ENCODE measurements around the gene NOS2.

The NOS2 gene

DNA sequence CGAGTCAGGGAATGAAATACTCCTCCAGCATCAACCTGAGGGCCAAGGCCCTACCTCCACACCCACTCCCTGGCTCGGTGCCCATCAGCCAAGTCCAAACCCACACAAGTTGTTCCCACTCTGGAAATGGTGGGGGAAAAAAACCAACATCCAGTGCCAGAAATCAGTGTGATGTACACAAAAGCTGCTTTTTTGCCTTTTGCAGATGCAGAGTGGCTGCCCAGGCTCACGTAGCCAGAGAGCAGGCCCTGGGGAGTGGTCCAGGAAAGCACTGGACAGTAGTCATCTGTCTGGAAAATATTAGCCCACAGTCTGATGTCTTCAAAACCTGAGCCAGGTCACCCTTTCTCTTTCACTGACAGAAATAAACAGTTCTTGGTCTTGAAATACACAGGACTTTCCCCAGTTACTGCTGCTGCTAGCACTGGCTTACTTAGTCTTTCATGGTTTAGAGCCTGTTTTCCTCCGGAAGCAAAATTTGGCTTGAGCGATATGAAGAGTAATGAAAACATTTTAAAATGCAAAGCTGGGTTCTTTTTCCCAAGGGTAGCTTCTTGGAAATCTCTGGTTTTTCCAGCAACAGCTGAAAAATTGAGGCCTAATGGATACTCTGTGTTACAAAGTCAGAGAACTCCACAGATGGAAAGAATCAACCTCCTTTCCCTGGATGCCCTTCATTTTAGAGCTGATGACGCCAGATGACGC lies 18.2 kb upstream of the NOS2 start:
- no peak for DNase-seq

DNA sequence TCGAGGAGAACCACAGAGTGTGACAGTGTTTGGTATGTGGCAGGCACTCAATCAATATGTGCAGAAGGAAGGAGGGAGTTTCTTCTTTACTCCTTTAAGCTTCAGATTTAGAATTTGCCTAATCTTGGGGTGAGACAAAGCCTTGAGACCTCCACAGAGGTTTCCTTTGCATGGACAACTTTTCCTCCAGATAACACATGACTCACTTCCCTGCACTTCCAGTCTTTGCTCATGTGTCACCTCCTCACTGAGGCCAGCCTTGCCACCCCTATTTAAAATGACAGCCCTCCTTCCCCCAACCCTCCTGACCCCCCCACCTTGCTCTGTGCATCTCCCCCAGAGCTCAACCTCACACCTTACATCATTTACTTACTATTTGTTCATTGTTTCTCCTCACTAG lies 17.4 kb upstream of the NOS2 start:
- no peak for DNase-seq

DNA sequence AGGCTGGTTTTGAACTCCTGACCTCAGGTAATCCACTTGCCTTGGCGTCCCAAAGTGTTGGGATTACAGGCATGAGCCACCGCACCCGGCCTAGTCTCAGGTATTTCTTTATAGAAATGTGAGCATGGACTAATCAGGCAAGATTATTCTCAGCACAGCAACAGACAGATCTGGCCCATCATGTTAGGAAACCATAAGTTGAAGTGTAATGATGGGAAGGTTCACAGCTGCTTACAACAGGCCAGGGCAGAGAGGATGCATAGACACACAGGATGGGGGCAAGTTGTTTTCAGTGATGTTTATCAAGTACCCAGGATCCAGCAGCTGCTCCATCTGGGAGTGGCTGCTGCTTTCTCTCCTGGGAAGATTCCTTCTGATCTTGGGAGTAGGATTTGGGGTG lies 16.6 kb upstream of the NOS2 start:
- DNase-seq, result no peak

DNA sequence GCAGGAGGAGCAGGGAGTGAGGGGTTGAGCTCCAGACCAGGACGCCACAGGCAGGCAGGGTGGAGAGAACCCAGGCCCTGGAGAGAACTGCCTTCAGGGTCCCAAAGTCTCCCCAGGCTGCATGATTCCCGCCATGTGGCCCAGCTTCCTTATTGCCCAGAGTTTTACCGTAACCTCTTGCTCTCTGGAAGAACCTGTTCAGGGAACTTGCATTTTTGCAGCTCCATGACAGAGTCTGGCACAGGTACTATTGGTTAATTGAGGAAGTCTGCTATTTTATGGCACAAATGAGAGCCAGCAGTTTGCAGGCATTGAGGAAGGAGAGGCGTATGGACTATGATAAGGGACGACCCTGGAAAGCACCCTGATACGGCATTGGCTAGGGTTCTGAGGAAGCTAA lies 11.6 kb upstream of the NOS2 start:
- DNase-seq, result no peak

DNA sequence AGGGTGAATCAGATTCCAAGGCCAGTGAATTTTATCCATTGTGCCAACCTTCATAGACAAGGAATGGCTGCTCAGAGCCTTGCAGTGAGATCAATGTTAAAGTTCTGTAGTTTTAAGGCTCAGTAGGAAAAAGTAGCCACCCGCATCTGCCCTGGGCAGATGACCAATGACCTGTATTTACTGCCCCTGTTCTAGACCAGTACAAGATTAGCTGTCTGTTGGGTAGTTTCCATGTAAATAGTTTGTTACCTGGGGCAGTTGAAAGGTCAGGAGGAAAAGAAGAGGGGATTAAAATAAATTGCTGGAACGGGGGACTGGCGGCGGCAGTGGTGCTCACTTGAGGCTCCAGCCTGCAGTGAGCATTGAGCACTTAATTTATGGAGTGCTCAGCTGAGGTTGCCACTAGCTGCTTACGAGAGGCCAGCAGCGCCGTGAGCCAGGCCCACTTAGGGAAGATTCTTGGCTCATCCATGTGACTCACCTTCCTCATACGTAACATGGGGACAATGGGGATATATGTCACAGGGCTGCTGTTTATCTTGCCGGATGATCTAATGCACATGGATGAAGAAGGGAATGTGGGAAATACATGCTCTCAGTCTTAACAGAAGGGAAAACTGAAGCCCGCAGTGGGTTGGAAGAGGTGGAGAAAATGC lies 10.7 kb upstream of the NOS2 start:
- DNase-seq, result no peak

DNA sequence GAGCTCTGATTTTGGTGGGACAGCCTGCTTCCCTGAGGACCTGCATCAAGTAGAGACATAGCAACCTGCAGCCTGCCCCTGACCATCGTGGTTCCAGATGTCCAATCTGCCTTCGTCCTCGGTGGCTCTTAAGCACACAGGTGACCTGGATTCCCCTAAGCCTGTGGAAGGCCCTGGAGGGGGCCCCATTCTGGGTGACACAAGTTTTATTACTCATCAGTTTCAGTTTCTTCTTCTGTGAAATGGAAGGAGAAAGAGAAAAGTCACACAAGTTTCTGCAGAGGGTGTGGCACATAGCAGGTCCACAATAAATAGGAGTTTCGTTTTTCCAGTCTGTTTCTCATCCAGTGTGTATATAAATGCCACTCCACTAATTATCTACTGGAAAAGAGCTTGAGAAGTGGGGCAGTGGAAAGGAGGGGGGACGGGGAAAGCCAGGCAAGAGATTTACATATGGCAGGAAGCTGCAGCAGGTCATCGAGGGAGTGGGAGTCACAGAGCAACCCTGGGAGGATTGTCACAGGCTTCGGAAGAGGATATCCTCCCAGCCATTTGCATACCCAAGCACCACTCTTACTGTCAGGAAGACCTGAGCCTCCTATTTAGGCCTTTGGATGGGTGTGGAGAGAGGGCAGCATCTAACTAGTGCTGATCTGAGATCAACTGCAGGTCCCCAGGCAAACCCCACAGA lies 10.0 kb upstream of the NOS2 start:
- no peak for DNase-seq

DNA sequence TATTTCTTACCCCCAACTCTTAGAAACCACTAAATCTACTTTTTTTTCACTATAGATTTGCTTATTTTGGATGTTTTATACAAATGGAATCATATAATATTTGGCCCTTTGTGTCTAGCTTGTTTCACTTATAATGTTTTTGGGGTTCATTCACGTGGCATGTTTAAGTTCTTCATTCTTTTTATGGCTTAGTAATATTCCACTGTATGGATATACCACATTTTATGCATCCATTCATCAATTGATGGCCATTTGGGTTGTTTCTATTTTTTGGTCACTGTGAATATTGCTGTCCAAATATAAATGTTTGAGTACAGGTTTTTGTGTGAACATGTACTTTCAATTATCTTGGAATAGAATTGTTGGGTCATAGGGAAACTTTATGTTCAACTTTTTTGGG lies 9.2 kb upstream of the NOS2 start:
- no peak for DNase-seq

DNA sequence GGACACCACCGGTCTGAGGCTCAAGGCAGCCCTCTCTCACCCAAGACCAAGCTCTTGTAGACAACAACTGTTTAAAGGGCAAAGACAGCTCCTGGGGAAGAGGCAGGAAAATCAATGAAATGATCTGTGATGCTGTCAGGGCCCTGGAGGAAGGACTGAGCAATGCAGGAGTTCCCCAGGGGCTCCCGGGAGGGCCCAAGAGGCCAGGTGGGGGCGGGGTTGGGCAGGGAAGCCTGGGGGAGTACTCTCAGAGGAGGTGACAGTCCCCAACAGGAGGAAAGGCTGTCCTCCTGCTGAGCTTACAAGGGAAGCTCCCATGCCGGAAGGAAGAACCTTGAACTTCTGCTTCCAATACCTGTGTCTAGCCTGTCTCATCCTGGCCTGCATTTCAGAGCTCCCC lies 8.3 kb upstream of the NOS2 start:
- no peak for DNase-seq

DNA sequence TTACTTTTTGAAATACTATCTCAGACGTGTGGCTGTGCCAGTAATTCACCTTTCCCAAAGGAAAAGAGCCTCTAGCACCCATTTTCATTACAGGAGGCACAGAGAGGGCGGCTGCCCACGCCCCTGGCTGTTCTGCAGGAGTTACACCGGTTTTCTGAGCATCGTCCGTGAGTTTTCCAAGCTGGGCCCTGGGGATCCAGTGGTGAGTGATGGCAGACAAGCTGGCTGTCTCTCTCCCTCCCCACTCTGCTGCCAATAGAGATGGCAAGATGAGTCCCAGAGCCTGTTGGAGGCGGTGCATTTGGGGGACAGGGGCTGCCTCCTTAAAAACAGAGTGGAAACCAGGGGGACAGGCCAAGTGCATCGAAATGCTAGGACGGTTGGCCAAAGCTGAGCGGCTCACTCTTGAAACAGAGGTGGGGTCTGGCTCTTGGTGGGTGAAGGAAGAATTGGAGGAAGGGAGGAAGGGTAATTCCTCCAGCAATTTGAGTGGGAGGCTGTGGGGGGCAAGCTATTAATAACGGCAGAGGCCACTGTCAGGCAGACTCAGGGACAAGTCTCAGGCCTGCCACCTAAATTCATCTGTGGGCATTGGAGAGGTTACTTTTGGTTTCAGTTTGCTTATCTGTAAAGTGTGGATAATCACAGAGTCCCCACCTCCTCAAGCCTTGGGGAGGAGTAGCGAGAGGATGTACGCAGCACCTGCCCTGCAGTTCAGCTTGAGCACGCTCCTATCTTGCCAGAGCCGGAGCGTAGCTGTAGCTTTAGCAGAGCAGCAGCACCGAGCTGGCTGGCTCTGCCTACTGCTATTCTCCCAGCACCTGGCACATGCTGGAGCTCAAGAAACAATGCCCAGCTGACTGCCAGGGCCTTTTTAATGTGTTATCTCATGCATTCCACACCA lies 7.5 kb upstream of the NOS2 start:
- DNase-seq, result peak; percentile 66

DNA sequence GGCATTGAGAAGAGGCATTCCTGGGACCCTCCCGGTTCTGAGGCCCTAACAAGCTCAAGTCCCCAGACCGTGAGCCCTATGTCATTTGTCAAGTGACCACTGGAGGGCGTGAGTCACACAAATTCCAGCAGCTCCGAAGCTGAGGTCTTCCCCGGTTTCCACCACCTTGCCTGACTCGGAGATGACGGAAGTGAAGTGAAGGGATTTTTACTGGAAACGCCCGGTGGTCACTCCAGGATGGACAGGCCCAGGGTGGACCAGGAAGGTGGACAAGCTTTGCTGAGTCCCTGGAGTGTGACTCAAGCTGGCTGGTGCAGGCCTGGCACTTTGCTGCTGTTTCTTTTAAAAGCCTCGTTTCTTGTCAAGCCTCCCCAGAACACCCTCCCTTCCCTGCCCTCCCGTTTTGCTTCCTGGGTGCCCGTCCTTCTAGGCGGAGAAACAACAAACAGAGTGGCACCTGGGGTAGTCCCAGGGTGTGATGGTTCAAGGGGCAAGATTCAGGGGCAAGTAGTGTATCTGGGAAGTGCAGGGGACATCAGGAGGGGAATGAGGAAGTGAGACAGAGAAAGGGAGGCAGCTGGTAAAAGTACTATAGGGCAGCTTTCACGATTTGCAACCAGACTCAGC lies 5.3 kb upstream of the NOS2 start:
- peak; percentile 86 for DNase-seq

DNA sequence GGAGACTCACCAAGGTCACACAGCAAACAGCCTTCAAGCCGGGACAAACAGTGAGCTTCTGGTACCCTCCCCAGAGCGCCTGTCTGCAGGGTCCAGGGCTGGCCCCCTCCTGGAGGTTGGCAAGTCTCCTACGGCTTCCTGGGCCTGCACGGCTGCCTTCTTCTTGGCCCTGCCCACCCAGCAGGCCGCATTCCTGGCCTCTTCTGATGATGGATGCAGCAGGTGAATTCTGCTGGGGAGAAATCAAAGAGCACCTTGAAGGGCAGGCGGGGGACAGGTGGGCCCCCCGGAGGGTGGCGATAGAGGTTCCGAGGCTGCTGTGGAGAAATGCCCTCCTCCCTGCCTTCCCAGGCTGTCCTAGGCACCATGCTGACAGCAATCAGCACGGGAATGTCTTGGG lies 3.8 kb upstream of the NOS2 start:
- no peak for DNase-seq

DNA sequence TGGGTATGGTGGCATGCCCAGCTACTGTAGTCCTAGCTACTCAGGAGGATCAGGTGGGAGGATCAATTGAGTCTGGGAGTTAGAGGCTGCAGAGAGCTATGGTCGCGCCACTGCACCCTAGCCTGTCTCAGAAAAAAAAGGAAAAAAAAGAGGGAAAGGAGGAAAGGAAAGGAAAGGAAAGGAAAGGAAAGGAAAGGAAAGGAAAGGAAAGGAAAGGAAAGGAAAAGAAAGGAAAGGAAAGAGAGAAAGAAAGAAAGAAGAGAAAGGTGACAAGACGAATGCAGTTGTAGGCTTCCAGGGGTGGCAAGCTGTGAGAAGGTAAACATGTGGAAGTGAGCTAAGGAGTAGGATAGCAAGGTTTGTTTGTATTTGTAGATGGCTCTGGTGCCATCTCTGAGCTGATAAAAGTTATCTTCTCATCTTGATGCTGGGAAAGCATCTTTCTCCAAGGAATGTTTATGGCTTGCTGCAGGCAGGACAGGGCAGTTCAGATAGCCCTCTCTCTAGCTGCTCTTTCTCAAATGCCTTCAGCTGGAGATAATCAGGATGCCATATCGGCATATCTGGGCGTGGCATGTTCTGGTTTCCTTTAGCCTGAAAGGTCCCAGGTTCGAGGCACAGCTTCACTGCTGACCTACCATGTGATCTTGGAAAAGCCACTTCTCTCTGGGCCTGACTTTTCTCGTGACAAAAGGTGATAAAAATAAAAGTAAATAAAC lies 2.8 kb upstream of the NOS2 start:
- no peak for DNase-seq

DNA sequence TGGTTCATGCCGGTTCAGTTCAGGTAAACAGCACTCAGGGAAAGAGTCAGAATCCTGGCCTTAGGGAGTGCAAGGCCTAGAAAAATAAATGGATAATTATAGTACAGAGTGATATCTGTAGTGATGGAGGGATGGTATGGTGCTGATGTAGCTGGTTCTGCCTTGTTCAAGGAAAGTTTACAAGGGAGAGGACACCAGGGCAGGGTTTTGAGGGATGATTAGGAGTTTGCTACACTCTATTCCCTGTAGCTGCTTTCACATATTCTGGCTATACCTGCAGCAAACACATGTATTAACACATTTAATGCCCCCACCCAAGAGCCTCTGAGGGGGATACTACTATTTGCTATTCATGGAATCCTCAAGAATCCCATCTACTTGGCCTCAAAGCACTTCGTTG lies 1.7 kb upstream of the NOS2 start:
- no peak for DNase-seq

DNA sequence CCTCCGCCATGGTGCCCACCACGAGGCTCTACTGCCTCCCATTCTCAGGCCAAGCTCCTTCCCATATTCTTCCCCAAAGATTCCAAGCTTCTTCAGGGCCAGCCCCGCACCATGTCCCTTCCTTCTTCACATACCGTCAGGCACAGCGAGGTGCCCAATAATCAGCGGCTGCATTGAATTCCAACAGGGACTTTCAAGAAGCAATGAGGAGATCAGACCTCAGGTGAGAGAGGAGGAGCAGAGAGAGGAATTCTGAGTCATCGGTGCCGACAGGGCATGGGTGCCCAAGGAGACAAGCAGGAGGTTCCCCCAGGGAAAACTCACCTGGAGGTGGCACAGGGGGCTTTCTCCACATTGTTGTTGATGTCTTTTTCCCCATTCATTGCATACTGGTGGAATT lies 2.0 kb downstream of the NOS2 start:
- no peak for DNase-seq

DNA sequence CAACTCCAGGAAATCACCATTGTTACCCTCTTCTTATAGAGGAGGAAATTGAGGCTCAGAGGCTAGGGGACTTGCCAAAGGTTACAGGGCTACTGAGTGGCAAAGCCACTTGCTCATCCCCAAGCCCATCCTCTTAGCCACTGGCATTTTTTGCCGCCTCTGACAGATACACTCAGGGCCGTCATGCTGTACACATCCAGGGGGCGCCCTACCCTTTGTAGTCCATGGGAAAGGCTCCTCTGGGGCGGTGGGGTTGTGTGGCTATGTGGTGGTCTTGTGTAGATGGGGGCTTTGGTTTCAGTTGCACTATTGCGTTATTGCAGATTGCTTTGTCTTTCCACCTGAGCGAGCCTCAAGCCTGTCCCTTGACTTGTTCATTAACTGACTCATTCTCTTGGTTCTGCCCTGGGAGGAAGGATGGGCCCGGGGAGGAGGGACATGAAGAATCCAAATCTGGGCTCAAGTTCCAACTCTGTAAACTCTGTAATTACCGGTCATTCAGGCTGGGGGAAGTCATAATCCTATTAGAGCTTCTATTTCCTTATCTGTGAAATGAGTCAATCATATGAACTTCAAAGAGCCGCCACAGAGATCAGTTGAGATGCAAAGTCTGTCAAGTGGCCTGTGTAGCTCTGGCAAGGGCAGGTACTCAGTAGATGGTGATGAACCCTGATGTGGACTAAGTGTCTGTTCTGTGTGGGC lies 2.8 kb downstream of the NOS2 start:
- DNase-seq, result no peak

DNA sequence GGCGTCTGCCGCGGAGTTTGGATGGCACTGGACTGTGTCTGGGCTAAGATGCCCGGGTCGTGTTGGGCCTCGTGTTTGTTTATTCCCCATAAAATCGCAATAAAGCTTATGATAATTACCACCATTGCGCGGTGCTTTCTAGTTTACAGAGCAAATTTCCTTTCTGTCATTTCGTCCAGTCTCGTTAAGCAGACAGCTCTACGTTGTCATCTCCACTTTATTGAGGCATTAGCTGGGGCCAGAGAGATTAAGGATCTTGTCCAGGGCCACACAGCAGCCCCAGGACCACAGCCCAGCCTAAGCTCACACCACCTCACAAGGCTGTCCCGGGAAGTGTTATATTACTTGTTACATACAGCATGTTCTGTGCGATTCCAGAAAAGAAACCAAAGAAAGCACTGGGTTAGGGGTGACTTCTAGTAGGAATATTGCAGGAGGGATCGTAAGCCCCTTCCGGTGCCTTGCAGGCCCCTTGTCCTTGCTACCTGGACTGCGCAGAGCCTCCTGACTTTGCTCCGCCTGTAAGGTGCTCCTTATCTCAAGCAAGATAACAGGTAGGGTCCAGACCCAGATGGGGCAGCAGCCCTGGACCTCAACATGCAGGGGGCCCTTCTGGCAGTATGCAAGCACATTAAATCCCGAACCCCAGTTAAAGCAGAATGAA lies 6.3 kb downstream of the NOS2 start:
- DNase-seq, result no peak

DNA sequence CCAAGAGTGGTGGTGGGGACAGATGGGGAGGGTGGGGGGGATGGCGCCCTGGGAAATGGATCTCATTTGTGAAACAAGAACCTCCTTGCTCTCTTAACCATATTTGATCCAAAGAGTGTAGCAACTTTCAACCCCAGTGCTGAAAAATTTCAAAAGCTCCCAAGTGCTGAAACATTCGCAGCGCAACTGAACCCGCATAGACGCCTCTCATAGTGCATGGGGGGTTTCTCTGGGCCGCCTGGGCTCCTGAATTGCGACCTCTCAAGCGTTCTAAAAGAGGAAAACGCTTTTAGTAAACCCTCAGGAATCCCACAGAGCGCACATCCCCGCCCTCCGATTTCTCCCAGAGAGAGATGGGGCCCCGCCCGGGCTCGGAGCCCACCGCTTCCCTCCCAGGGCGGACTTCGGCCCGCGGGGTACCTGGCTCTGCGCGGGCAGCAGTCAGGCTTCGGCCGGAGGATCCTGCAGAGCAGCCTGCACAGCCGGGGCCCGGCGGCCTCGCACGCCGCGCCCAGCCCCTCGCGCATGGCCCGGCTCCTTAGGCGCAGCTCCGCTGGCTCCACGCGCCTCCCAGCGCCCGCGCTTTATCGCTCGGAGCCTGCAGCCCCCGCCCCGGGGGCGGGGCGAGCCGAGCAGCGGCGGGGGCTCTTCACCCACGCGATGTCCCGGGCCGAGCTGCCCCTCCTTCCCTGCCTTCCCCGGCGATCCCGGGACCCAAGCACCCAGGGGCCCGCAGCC lies 7.0 kb downstream of the NOS2 start:
- DNase-seq, result peak; percentile 3

DNA sequence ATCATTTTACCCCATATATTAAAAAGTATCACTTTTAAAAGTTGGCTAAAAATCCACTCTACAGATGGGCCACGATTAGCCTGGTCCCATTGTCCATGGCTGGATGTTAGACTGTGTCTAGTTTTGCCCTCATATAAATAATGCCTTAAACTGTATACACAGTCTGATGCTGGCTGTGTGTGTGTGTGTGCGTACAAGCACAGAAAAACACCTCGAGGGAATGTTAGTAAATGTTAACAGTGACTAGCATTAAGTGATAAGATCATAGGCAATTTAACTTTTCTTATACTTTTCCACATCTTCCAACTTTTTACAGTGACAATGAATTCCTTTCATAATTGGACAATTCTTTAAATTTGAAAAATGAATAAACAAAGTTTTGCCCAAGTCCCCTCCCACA lies 8.2 kb downstream of the NOS2 start:
- DNase-seq, result no peak

DNA sequence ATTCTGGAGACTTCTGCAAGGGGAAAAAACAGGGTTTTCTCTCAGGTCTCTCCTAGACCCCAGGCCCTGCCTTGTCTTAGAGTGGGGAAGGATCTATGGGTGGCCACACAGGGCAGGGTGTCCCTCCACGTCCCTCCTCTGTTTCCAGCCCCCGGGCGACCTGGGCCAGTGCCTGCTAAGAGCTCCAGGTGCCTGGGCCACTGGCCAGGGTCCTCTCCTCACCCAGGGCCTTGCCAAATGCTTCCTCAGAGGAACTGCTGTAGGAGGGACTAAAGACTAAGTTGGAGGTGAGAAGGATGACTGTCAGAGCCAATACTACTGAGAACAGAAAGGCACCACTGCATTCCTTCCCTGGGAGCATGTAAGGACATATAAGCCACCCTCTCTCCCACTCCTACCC lies 11.4 kb downstream of the NOS2 start:
- no peak for DNase-seq
